Stimulated activated CD8-positive, alpha-beta memory T cell treated with anti-CD3 and anti-CD28 coated beads, Interleukin-12 subunit alpha, Interleukin-12 subunit beta, amount 100 ng/mL, for 24 hours (primary cell): Measurements from ENCODE around the gene LMAN1.

Source experiments
- DNase-seq: peaks from one replicate; pipeline ENCODE4 v3.0.0-alpha.2; 2020; ENCODE audit errors: extremely low read depth

Gene LMAN1

DNA sequence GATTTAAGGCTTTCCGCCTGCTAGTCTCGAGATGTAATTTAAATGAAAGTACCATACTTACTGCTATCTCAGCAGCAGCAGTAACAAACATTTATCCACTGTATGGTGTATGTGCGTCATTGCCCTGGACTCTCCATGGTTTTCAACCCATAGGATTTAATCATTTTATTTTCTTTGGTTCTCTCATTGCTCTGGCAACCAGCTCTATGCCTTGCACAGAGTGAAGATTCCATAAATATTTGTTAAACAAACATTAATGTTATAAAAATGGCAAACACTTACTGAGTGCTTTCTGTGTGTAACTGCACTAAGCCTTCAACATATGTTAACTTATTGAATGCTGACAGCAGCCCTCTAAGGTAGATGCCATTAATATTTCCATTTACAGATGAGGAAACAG is 1.3 kb upstream of the LMAN1 start:
- no peak for DNase-seq

DNA sequence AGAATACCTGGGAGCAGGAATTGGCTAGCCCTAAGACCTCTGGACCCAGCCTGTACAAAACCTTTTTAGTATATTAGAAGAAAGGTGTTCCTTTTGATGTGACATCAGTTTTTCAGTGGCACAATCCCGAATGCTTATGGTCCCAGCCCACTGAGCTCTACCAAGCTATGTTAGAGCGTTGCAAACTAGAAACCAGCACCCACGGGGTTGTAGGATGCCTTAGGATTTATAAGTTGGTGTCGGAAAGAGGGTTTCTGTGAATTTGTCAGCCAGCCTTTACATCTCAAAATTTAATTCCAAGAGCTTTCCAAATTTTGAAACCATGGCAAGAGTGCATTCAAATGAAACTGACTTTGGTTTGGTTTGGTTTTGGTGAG is 499 bp upstream of the LMAN1 start:
- no peak for DNase-seq

DNA sequence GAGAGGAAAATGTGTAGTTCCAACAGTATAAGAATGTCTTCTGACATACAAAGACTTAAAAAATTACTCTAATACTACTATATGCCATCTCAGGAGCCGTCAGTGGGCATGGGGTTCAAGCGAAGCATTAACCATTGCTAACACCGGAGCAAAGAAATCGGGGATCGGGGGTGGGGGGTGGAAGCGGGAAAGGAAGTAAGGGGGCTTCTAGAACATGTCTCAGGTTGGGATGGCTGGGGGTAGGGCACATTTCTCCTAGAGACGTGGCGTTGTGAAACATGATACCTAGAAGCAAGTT is 702 bp downstream of the LMAN1 start:
- DNase-seq = no peak

DNA sequence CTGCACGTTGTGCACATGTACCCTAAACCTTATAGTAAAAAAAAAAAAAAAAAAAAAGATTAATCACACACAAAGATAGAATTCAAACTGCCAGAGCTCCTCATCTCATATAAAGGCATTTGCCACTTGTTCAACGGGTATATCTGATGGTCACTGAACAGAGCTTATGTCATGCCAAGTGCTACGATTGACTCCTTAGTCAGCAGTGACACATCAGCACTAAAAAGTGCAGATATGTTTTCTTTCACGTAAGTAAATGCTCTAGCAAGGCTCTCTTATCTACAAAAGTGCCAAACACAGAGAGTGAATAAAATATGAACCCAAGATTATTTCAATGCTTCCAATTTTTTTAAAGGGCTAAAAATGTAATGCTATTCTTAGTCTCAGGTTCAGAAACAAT is 1.1 kb downstream of the LMAN1 start:
- no peak for DNase-seq

GRCh38 chr18:59354731-59355130 is 4.3 kb downstream of the LMAN1 start:
- no peak for DNase-seq

DNA sequence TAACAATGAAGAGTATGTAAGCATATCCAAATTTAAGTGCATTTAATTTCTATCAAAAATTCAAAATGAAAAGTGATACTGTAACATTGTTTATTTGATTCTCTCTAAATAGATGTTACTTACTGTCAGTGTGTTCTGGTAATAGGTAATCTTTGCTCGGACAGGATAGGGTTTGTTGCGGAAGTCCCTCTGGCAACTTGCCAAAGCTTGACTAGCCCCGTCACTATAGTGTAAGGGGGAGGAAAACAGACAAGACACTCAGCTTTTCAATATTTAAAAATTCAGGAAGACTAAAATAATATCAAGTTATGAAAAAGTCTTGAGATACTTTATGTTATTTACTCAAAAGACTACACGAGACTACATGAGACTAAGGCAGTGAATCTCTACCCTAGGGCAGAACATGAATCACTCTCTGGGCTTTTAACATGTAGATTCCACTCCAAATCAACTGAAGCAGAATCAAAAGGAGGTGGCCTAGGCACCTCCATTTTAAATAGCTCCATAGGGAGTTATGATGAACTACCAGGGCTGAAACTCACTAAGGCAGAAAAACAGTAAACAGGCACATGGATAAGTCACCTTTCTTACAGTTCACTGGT is 5.9 kb downstream of the LMAN1 start:
- DNase-seq = no peak

DNA sequence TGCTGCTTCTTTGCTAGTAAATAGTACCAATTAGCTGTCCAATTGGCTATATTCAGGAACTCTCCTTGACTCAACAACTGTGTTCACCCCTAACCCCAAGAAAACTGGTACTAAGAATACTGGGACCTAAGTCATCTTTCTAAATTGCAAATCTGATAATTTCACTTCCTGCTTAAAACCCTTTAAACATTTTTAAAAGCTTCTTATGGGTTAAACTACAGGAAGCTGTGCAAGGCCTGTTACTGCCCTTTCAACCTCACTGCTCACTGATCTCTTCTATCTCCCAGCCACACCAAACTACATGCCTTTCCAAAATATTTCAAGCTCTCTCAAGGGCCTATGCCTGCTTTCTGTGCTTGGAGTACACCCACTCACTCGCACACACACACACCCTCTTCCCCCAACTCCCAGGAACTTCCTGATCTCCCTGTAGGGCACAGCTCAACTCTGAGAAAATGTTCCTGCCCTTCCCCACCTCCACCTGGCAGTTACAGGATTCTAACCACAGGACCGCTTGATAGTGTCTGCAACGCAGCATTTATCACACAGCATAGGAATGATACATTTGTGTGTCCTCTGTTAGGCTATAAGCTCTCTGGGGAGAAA is 6.7 kb downstream of the LMAN1 start:
- DNase-seq = no peak

GRCh38 chr18:59345556-59345955 is 13.5 kb downstream of the LMAN1 start:
- DNase-seq = no peak

- DNase-seq = no peak
Measured at GRCh38 chr18:59344996-59345395, 14.1 kb downstream of the LMAN1 start.

GRCh38 chr18:59343926-59344325 is 15.1 kb downstream of the LMAN1 start:
- no peak for DNase-seq

GRCh38 chr18:59340817-59341216 is 18.2 kb downstream of the LMAN1 start:
- no peak for DNase-seq

GRCh38 chr18:59340312-59340711 is 18.8 kb downstream of the LMAN1 start:
- no peak for DNase-seq

GRCh38 chr18:59332986-59333385 is 26.1 kb downstream of the LMAN1 start:
- DNase-seq = no peak

- DNase-seq = no peak
Measured at GRCh38 chr18:59328683-59329082, 30.4 kb downstream of the LMAN1 start.

- no peak for DNase-seq
Measured at GRCh38 chr18:59325965-59326364, 33.1 kb downstream of the LMAN1 start.

DNA sequence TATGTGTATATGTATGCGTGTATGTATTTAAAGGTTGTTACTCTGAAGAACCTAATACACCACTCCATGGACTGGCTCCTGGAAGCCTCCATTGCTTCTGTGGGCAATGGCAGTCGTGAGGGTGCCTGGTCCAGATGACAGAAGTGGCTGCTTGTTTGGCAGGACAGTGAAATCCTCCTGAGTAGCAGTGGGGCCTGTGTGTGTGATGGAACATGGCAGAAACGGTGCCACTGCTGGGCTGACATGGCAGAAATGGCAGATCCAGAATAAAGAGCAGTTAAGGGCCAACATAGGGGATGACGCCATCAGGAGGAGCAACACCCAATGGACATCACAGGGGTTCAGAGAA is 34.5 kb downstream of the LMAN1 start:
- DNase-seq = no peak

GRCh38 chr18:59323931-59324622 is 35.0 kb downstream of the LMAN1 start:
- DNase-seq = no peak

GRCh38 chr18:59318460-59319050 is 40.5 kb downstream of the LMAN1 start, which contains the start of gene CPLX4:
CPLX4 (minus strand) TSS chr18:59318649; CDS start chr18:59318462, 187 bp downstream.
- DNase-seq = no peak

- DNase-seq = no peak
Measured at GRCh38 chr18:59311631-59312030, 47.4 kb downstream of the LMAN1 start.

- DNase-seq = no peak
Measured at GRCh38 chr18:59308938-59309260, 50.2 kb downstream of the LMAN1 start.

- peak; percentile 27 for DNase-seq
Measured at GRCh38 chr18:59308248-59308937, 50.7 kb downstream of the LMAN1 start.

DNA sequence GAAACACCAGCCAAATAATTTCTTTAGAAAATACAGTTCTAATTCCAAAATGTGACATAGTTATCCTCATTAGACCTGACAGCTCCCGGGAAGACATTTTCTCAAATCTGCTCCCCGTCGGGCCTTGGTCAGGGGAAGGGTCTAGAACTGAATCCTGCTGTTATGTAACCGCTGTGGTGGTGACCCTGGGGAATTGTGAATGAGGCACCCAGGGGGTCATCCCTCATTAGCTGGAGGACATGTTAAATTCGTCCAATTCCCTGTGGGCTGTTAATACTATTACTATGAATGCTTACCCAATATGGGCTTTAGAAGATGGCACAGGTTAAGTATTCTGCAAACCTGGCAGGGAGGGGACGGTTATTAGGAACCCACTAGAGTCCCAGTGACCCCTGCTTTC is 52.4 kb downstream of the LMAN1 start:
- DNase-seq = no peak

DNA sequence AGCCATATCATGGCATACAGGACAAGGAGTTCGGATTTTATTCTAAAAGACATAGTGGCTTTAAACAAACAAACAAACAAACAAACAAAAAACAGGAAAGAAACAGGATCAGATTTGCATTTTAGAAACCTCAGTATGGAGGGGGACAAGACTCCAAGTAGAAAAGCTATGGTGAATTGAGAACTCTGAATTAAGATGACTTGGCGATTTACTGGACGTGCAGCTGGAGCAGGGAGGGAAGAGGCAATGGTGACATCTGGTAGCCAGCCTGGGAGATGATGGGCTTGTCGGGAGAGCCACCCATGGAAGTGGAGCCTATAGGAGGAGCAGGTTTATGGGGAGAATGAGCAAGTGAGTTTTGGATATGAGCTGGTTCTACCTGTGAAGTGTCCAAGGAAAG is 53.8 kb downstream of the LMAN1 start:
- DNase-seq = no peak
